IPS DF 4.7 (cell line): ENCODE data around the gene SOS1.
"Not testable (repeated sequence)": the region's sequence is repeated elsewhere in the genome, so short reads cannot be mapped to it uniquely, and the experiment has no call there.

Experiments used
- DNase-seq: peaks from one replicate; pipeline ENCODE4 v3.0.0-alpha.2; 2013; ENCODE audit warnings: low spot score; ENCODE audit errors: extremely low read depth

The SOS1 gene

DNA sequence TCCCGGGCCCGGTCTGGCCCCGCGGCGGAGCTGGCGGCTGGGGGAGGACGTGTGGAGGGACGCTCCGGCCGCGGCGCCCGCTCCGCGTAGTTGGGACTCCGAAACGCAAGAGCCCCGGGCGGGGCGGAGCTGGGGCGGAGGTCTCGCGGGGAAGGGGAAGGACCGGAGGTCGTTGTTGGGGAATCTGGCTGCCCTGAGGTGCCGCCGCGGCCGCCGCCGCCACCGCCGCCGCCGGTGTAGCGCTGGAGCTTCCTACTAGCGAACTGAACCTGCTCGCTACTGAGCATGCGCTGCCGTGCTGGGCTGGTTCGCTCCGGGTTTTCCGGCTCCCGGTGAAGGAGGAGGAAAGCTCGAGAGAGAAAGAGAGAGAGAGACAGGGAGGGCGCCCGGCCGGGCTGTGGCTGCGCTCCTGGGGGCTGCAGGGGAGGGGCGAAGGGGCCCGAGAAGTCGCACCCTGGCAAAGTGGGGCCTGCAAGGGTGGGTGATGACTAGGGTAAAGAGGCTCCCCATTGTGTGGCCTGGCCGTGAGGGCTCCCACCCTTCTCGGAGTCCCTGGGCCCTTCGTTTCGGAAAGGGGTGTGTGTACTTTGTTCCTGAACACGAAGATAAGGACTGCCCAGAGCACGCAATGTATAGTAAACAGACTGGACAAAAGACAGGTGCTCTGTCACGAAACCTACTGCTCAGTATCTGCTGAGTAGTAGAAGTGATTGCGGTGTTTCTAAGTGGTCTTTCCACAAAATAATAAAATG, at the start of gene SOS1:
SOS1 (minus strand) TSS at position 281 of the 752 bp plus-strand sequence. CDS start 629 bp downstream, outside the sequence.
- peak; percentile 66 for DNase-seq

DNA sequence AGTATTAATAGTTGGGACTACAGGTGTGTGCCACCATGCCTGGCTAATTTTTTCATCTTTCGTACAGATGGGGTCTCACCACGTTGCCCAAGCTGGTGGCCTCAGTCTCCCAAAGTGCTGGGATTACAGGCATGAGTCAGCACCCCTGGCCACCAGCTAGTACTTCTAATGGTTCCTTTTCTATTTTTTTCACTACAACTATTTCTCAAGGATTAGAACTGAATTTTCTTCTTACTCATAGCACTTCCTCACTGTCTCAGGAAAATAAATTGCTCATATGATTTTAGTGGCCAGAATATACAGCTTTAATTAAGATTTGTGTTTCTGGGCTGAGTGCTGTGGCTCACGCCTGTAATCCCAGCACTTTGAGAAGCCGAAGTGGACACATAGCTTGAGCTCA, 43.2 kb upstream of the SOS1 start:
- no peak for DNase-seq

DNA sequence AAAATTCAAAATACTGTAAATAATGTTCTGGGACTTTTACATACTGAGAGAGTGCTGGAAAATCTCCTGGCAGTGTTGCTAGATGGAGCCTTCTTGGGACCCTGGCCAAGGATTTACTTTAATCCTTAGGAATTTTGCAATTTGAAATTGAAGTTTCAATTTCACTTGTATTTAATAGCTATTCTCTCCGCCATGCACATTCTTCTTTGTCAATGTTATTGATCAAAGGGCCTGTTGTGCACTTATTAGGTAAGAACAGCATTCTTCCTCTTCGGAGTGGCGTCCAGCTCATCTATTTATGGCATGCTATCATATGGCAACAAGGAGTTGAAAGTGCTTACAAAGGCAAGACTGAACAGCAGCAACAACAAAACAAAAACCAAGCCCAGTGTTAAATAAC, 40.1 kb upstream of the SOS1 start:
- no peak for DNase-seq

DNA sequence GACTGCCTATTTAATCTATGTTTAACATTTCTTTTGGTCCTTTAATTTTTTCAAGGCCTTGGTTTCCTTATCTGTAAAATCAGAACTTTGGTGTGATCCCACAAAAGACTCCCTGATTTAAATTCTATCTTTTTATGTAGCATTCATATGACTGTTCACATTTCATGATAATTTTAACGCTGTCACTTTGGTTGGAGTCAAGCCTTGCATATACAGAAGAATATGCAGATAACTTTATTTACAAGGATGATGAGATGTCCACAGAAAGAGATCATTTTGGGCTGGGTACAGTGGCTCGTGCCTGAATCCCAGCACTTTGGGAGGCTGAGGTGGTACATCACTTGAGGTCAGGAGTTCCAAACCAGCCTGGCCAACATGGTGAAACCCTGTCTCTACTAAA, 38.4 kb upstream of the SOS1 start:
- no peak for DNase-seq

DNA sequence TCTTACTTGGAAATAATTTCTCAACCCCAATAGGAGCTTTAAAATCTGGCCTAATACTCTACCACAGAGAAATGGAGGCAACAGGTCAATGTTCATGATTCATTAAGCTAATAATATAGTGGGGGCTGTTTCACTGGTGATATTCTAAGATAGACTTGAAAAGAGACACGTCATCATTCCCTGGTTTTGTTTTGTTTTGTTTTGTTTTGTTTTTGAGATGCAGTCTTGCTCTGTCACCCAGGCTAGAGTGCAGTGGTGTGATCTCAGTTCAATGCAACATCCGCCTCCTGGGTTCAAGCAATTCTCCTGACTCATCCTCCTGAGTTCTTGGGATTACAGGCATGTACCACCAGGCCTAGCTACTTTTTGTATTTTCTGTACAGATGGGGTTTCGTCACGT, 37.5 kb upstream of the SOS1 start:
- no peak for DNase-seq

DNA sequence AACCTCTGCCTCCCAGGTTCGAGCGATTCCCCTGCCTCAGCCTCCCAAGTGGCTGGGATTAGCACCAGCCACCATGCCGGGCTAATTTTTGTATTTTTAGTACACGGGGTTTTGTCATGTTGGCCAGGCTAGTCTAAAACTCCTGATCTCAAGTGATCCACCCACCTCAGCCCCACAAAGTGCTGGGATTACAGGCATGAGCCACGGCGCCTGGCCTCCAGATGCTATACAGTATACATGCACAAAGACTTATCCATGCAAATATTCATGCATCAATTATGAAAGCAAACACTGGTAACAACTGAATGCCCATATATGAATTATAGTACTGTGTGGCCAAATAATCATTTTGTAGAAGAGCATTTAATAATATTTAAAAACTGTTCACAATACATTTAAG, 36.0 kb upstream of the SOS1 start:
- DNase-seq, result no peak

DNA sequence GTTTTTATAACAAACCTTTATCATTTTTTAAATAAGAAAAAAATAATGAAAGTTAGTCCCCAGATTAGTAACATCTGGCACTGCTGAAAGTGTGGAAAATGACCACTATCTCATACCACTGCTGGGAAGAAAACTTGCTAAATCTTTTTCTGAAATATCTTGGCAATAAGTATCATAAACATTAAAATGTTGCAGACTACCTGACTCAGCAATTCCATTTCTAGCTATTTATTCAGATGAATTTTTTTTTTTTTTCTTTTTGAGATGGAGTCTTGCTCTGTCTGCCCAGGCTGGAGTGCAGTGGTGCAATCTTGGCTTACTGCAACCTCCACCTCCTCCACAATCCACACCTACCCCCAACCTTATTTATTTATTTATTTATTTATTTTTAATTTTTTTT, 35.3 kb upstream of the SOS1 start:
- no peak for DNase-seq

DNA sequence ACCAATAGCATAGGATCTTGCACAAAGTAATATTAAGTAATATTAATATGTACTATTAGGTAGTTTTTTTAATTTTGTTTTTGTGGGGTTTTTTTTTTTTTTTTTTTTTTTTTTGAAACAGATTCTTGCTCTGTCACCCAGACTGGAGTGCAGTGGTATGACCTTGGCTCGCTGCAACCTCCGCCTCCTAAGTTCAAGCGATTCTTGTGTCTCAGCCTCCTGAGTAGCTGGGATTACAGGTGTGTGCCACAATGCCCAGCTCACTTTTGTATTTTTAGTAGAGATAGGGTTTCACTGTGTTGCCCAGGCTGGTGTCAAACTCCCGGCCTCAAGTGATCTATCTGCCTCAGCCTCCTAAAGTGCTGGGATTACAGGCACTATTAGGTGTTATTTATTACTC, 34.7 kb upstream of the SOS1 start:
- not testable (repeated sequence) for DNase-seq

DNA sequence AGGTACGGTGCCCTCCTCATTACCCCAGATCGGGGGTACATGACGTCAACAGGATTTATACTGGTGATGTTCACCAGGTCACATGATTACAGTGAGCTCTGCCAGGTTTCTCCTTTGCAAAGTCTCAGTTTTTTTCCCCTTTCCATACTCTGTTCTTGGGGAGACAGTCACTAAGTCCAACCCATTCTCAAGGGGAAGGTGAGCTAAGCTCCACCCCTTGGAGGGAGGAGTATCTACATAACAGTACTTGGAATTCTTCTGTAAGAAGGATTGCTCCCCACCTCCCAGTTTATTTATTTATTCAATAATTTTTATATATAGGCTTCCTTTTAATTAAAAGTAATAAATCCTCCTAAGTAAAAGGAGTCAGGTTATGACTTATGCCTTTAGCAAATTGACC, 34.1 kb upstream of the SOS1 start:
- DNase-seq, result no peak

DNA sequence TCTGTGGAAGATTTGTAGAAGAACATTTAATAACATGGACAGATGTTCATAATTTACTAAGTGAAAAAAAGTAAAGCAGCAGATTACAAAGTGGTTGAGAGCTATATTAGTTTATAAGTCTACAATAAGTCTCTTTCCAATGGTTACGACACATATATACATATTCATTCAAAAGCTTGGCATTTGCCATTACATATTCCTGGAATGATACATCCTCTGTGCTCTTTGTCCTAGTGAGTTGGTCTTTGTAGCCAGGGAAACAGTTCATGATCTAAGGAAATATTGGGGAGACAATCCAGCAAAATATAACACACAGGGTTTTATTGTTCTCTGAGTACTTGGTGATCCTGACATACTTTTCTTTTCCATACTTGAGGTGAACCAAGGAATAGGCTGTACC, 32.5 kb upstream of the SOS1 start:
- DNase-seq, result no peak

DNA sequence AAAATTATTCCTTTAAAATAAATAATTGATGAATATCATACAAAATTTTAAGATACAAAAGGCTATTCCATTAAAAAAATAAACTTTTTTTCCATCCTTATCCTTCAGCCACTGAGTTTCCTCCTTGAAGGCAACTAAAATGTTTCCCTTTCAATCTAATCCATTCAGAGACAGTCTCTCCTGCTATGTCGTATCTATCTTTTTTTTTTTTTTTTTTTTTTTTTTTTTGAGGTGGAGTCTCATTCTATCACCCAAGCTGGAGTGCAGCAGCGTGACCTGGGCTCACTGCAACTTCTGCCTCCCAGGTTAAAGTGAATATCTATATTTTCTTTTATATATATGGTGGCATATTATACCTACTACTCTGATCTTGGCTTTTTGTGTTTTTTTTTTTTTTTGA, 31.7 kb upstream of the SOS1 start:
- DNase-seq, result no peak

DNA sequence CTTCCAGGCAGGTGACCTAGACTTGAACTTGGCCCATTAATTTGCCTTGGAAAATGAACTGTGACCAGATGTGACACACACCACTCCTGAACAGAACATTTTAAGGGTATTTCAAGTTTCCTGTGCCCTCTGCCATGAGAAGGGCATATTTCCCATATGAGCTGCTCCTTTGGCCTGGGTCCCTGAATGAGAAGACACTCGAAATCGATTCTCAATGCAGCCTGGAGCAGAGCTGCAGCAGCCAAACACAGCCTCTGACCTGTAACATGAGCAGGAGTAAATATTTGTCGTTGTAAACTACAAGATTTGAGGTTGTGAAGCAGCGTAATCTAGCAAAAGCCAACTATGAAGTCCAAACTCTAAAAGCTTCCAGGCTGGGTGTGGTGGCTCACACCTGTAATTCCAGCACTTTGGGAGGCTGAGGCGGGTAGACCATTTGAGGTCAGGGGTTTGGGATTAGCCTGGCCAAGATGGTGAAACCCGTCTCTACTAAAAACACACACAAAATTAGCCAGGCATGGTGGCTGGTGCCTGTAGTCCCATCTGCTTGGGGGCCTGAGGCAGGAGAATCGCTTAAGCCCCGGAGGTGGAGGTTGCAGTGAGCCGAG, 30.1 kb upstream of the SOS1 start:
- DNase-seq, result no peak

DNA sequence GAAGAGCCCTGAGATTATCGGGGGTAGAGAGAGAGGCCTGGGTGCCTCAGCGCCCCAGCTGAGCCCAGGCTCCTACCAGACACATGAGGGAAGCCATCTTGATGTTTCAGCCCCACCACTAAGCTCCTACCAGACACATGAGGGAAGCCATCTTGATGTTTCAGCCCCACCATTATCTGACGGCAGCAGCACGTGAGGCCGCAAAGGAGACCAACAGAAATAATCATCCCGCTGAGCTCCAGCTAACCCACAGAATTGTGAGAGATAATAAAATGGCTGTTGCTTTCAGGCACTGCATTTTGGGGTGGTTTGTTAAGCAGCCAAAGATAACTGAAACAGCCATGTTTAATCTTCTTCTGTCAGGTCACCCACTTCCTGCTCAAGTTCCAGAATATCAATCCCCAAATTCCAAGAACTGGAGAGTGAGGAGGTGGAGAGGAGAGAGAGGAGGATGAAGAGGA, 29.3 kb upstream of the SOS1 start:
- DNase-seq, result no peak

DNA sequence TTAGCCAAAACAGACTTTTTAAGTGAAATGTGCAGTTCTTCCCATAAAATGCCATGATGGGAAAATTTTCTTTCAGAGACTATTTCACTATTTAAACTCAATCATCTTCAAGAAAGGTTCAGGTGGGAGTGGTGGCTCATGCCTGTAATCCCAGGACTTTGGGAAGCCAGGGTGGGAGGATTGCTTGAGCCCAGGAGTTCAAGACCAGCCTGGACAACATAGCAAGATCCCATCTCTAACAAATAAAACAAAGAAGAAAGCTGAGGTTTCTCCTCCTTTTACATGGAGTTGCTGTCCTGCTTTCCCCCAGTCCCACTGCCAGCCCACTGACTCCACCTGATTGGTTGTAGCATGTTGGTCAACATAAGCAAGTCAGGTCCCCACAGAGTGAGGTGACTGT, 25.8 kb upstream of the SOS1 start:
- no peak for DNase-seq

DNA sequence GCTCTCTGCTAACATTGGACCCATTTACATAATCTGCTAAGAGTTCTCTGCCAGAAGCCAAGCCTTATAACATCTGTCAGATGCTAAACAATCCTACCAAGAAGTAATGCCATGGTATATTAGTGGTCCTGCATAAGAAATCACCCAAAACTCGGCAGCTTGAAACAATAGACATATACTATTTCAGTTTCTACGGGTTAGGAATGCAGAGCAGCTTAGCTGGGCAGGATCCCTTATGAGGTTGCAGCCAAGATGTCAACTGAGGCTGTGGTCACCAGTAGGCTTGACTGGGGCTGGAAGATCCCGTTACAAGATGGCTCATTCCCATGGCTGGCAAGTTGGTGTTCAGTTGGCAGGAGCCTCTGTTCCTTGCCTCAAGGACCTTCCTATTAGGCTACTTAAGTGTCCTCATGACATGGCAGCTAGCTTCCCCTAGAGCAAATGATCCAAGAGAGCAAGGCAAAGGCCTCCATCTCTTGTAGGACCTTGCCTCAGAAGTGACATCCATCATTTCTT, 25.1 kb upstream of the SOS1 start:
- no peak for DNase-seq

DNA sequence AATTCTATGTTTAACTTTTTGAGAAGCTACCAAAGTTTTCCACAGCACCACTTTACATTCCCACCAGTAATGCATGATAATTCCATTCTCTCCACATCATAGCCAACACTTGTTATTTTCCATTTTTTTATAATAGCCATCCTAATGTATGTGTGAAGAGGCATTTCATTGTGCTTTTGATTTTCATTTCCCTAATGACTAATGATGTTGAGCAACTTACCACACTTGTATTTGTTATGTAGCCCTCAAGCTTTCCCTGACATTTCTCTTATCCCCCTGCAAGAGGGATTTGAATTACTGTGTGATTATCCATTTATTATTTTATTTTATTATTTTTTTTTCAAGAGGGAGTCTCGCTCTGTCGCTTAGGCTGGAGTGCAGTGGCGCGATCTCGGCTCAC, 23.6 kb upstream of the SOS1 start:
- DNase-seq, result no peak

DNA sequence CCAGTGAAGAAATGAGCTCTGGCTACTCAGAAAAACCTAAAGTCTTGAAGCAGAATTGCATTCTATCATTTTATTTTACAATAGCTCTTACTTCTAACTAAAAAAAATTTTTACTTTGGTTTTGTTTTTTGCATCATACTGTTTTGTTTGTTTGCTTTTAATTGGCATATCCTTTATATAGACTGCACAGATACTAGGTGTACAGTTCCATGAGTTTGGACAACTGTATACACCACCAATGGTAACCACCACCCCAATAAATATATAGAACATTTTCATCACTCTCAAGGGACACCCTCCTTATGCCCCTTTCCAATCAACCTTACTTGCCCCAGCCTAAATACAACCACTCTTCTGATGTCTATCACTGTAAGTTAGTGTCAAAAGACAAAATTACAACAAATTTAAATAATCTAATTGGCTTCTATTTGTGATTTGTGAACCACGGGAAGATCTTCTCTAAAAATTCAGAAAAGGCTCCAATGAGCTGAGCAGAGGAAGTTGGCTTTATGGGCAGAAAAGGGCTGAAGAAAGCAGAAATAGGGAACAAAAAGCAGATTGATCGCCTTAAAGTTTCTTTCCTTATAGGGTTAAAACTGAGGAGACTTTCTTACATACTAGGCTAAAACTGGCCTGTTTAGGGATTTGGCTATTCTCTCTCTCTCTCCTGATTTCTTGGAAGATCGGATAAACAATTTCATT, 22.2 kb upstream of the SOS1 start:
- no peak for DNase-seq

DNA sequence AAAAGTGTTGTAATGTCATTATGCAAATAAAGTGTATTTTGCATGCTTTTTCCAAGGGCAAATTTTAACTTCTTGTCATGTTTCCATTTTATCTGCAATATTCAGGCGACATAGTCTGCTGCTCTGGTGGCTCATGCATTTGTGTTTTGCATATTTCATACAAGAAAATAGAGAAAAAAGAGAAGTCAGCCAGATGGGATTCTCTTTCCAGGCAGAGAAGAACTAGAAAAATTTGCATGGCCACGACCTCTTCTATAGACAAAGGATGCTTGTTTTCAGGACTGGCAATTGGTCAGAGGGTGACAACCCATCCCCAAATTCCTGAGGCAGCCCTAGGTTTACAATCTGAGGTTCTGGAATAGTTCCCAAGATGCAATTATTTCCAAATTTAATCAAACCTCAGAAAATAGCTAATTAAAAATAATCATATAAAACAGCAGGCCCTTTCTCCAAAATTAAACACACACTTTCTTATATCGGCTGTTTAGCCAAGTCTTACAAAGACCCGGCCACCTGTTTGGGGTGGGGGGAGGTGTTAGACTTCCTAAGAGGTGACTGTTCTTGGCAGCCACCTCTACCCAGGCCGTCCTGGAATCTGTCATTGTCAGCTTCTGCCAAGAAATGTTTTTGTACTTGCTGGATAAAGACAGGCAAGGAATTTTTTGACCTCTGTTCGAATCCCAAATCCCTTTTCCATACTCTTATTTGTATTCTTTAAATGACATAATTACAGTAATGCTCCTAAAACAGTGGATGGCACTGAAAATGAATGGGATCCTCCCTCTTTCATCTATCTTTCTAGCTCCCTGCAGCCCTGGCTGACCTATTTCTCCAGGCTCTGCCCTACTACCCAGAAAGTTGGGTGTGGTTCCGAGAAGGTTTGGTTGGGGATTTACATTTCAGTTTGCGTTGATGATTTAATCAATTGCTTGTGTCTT, 20.8 kb upstream of the SOS1 start:
- DNase-seq, result no peak

DNA sequence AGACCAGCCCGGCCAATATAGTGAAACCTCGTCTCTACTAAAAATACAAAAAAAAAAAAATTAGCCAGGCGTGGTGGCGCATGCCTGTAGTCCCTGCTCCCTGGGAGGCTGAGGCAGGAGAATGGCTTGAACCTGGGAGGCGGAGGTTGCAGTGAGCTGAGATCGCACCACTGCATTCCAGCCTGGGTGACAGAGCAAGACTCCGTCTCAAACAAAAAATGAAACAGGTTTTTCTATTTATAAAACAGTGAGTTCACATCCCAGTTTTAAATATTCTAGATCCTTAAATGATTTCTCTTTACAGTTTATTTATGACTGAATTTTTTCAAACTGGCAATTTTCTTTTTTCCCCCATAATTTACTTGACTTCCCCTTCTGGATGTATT, 20.1 kb upstream of the SOS1 start:
- not testable (repeated sequence) for DNase-seq

DNA sequence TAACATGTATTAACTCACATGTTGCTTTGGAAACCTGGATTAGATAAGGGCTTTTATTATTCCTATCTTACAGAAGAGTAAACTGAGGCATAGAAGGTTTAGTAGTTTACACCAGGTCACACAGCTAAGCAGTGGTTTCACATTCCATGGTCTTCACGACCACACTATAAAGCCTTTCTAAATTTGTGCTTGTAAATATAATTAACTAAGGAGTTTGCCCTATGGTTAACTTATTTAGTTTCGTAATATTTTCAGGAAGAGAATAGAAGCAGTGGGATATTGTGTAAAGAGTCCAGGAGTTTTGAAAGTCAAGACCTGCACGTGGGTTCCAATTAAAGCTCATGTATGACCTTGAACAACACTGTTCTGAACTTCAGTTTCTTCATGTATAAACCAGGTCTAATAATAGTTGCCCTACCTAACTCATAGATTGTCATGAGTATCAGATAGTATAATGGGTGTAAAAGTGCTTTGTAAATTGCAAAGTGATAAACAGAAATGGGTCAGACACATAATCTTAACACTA, 19.5 kb upstream of the SOS1 start:
- DNase-seq, result no peak
